ENCODE results near the gene FA2H. TPM values are rescaled to one million over a fixed set of nuclear protein-coding genes. Genes with fewer than 3 reads are reported as not detected.

Gene FA2H
- total RNA-seq, 1 donor from 2014 or later, result not detected

GRCh38 chr16:74748616-74749026, 26.0 kb downstream of the FA2H start:
- Histone ChIP-seq H3F3A (ENCODE audit: low read depth) (peaks cover 16% of the 10 kb centered on the region), H3K36me3 (no peaks in the 10 kb centered on the region), H3K4me3 (no peak overlapping the region), H4K20me1 (ENCODE audit: low read depth) (no peaks in the 10 kb centered on the region), H3K9ac (no peak overlapping the region), H3K27me3 (no peaks in the 10 kb centered on the region), H3K4me1 (peaks cover 20% of the 10 kb centered on the region), H3K27ac (no peak overlapping the region), H3K9me3 (ENCODE audit: low read depth) (no peaks in the 10 kb centered on the region), H3K79me2 (ENCODE audit: low read depth) (no peaks in the 10 kb centered on the region), H3K4me2 (no peak overlapping the region), H2AFZ (replicated peaks) (peak overlapping the region; percentile 50)
- peaks cover 14% of the 10 kb centered on the region for H3K27me3 Mint-ChIP-seq (ENCODE audit: insufficient read depth, low read depth)
- no peaks in the 10 kb centered on the region for H3K36me3 Mint-ChIP-seq
- H3K4me1 Mint-ChIP-seq, result peaks cover 10% of the 10 kb centered on the region
- no peaks in the 10 kb centered on the region for H3K9me3 Mint-ChIP-seq
- no peak overlapping the region for H3K4me3 Mint-ChIP-seq
- TF ChIP-seq CTCF (IDR thresholded peaks at IDR 0.05) (no peak), EZH2 (IDR thresholded peaks at IDR 0.05) (no peak), EZH2phosphoT487 (IDR thresholded peaks at IDR 0.05) (no peak)
- H3K27ac Mint-ChIP-seq, result no peak overlapping the region
- DNase-seq (ENCODE audit: low spot score), result no peak

- H3K4me3 Mint-ChIP-seq, result no peak overlapping the region
- Histone ChIP-seq H3F3A (ENCODE audit: low read depth) (peaks cover 16% of the 10 kb centered on the region), H4K20me1 (ENCODE audit: low read depth) (no peaks in the 10 kb centered on the region), H3K4me1 (peaks cover 26% of the 10 kb centered on the region), H3K9me3 (ENCODE audit: low read depth) (no peaks in the 10 kb centered on the region), H3K27me3 (no peaks in the 10 kb centered on the region), H3K36me3 (no peaks in the 10 kb centered on the region), H3K79me2 (ENCODE audit: low read depth) (no peaks in the 10 kb centered on the region), H3K4me2 (no peak overlapping the region), H3K4me3 (no peak overlapping the region), H2AFZ (replicated peaks) (no peak overlapping the region), H3K27ac (no peak overlapping the region), H3K9ac (no peak overlapping the region)
- peak overlapping the region; percentile 73 for H3K27ac Mint-ChIP-seq
- TF ChIP-seq CTCF (IDR thresholded peaks at IDR 0.05) (no peak), EZH2phosphoT487 (IDR thresholded peaks at IDR 0.05) (no peak), EZH2 (IDR thresholded peaks at IDR 0.05) (no peak)
- peaks cover 15% of the 10 kb centered on the region for H3K4me1 Mint-ChIP-seq
- no peaks in the 10 kb centered on the region for H3K36me3 Mint-ChIP-seq
- no peak for DNase-seq (ENCODE audit: low spot score)
- H3K27me3 Mint-ChIP-seq (ENCODE audit: insufficient read depth, low read depth), result peaks cover 14% of the 10 kb centered on the region
- H3K9me3 Mint-ChIP-seq, result no peaks in the 10 kb centered on the region
Observed at GRCh38 chr16:74747716-74748615, 26.7 kb downstream of the FA2H start.

- Mint-ChIP-seq H3K9me3 (no peaks in the 10 kb centered on the region), H3K27me3 (ENCODE audit: insufficient read depth, low read depth) (peaks cover 9% of the 10 kb centered on the region), H3K4me3 (no peak overlapping the region), H3K36me3 (no peaks in the 10 kb centered on the region), H3K27ac (no peak overlapping the region), H3K4me1 (peaks cover 22% of the 10 kb centered on the region)
- Histone ChIP-seq H3K4me1 (peaks cover 26% of the 10 kb centered on the region), H4K20me1 (ENCODE audit: low read depth) (no peaks in the 10 kb centered on the region), H3K79me2 (ENCODE audit: low read depth) (no peaks in the 10 kb centered on the region), H3K9ac (no peak overlapping the region), H3K4me2 (no peak overlapping the region), H3K27ac (no peak overlapping the region), H2AFZ (replicated peaks) (no peak overlapping the region), H3K36me3 (no peaks in the 10 kb centered on the region), H3K4me3 (no peak overlapping the region), H3F3A (ENCODE audit: low read depth) (peaks cover 16% of the 10 kb centered on the region), H3K9me3 (ENCODE audit: low read depth) (no peaks in the 10 kb centered on the region), H3K27me3 (no peaks in the 10 kb centered on the region)
- no peak for DNase-seq (ENCODE audit: low spot score)
- TF ChIP-seq EZH2phosphoT487 (IDR thresholded peaks at IDR 0.05), result no peak
- no peak for TF ChIP-seq EZH2 (IDR thresholded peaks at IDR 0.05)
- TF ChIP-seq CTCF (IDR thresholded peaks at IDR 0.05), result no peak
Observed at GRCh38 chr16:74745926-74746325, 28.7 kb downstream of the FA2H start.
